Gastroesophageal sphincter (tissue), 3 donors: ENCODE results near the gene PSMA3.

Experiments
- POLR2A ChIP-seq, 2 donors: fragments of 450-650 bp; IDR thresholded peaks; one replicate each; pipeline ENCODE4 v1.6.1; 2017; ENCODE audit warnings: antibody characterized with exemption in 2 of 2, mild to moderate bottlenecking in 2 of 2, moderate library complexity in 1 of 2
- TF ChIP-seq, protein P1 (sequence below), 4 experiments: fragments of 200-600 bp in 2 of 4; fragments of 450-650 bp in 2 of 4; sonication (generic) in 1 of 4; IDR thresholded peaks; one replicate each; pipeline ENCODE4 v1.5.1; 2017 to 2019; ENCODE audit warnings: antibody characterized with exemption in 4 of 4, mild to moderate bottlenecking in 2 of 4, moderate library complexity in 2 of 4

DNA sequence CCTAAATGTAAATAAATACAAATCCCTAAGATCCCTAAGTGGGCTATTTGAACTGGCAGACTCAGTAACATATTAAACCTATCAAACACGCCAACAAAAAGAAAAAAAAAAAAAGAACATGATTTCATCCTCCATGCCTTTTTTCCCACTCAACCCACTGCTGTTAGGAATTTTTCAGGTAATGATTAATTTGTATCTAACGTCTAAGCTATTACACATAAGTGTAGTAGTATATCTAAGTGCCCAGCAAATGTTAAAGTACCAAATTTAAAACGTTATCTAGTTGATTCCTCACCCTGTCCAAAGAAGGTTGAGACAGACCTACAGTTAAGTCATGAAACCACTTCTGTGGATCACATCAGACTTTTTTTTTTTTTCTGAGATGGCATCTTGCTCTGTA, 37.3 kb downstream of the PSMA3 start:
- TF ChIP-seq, protein P1, sequence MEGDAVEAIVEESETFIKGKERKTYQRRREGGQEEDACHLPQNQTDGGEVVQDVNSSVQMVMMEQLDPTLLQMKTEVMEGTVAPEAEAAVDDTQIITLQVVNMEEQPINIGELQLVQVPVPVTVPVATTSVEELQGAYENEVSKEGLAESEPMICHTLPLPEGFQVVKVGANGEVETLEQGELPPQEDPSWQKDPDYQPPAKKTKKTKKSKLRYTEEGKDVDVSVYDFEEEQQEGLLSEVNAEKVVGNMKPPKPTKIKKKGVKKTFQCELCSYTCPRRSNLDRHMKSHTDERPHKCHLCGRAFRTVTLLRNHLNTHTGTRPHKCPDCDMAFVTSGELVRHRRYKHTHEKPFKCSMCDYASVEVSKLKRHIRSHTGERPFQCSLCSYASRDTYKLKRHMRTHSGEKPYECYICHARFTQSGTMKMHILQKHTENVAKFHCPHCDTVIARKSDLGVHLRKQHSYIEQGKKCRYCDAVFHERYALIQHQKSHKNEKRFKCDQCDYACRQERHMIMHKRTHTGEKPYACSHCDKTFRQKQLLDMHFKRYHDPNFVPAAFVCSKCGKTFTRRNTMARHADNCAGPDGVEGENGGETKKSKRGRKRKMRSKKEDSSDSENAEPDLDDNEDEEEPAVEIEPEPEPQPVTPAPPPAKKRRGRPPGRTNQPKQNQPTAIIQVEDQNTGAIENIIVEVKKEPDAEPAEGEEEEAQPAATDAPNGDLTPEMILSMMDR (IDR thresholded peaks at IDR 0.05) = no peak
- no peak for TF ChIP-seq POLR2A (IDR thresholded peaks at IDR 0.05)
